ENCODE measurements around the gene CACTIN.

DNA sequence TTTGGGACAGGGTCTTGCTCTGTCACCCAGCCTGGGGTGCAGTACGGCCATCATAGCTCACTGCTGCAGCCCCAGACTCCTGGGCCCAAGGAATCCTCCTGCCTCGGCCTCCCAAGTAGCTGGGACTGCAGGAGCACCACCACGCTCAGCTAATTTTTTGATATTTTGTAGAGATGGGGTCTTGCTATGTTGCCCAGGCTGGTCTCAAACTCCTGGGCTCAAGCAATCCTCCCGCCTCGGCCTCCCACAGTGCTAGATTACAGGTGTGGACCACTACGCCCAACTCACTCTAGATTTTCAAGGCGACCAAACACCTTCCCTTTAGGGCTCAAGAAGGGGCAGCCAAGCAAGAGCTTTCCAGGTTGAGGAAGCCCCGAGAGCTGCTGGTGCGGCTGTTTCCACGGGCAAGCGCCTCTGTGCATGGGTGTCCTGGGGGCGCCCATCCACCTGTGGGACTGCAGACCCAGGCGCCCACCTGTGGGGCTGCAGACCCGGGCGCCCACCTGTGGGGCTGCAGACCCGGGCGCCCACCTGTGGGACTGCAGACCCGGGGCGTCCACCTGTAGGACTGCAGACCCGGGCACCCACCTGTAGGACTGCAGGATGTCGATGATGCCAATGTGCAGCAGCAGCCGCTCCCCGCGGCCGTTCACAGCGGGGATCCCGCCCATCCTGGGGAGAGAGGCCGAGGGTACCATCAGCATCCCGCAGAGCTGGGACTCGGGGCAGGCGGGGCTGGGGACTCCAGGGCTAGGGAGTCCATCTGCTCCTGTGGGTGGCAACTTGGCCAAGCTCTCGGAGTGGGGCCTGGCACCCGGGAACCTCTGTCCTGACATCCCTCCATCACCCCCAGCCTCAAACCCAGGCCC is 21.7 kb upstream of the CACTIN start:
- TF ChIP-seq SRF (IDR thresholded peaks at IDR 0.05; ENCODE audit: low read depth) (no peak), POLR2A (IDR thresholded peaks at IDR 0.05; ENCODE audit: borderline replicate concordance, extremely low read depth, insufficient read depth, insufficient read length) (no peak)
- TF ChIP-seq, protein P1, sequence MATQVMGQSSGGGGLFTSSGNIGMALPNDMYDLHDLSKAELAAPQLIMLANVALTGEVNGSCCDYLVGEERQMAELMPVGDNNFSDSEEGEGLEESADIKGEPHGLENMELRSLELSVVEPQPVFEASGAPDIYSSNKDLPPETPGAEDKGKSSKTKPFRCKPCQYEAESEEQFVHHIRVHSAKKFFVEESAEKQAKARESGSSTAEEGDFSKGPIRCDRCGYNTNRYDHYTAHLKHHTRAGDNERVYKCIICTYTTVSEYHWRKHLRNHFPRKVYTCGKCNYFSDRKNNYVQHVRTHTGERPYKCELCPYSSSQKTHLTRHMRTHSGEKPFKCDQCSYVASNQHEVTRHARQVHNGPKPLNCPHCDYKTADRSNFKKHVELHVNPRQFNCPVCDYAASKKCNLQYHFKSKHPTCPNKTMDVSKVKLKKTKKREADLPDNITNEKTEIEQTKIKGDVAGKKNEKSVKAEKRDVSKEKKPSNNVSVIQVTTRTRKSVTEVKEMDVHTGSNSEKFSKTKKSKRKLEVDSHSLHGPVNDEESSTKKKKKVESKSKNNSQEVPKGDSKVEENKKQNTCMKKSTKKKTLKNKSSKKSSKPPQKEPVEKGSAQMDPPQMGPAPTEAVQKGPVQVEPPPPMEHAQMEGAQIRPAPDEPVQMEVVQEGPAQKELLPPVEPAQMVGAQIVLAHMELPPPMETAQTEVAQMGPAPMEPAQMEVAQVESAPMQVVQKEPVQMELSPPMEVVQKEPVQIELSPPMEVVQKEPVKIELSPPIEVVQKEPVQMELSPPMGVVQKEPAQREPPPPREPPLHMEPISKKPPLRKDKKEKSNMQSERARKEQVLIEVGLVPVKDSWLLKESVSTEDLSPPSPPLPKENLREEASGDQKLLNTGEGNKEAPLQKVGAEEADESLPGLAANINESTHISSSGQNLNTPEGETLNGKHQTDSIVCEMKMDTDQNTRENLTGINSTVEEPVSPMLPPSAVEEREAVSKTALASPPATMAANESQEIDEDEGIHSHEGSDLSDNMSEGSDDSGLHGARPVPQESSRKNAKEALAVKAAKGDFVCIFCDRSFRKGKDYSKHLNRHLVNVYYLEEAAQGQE (IDR thresholded peaks at IDR 0.05; ENCODE audit: low read depth): no peak
